Prostate gland (tissue), 2 donors: ENCODE measurements around the gene FGGY.

ENCODE experiments used
- CTCF ChIP-seq, 4 experiments: fragments of 200-600 bp in 2 of 4; fragments of 450-650 bp in 2 of 4; sonication (generic) in 2 of 4; IDR thresholded peaks; 1 replicate in 3 of 4; 2 replicates in 1 of 4; pipeline ENCODE4 v1.5.1; 2016 to 2019; ENCODE audit warnings: antibody characterized with exemption in 4 of 4, mild to moderate bottlenecking in 2 of 4, moderate library complexity in 2 of 4
- POLR2A ChIP-seq: fragments of 450-650 bp; IDR thresholded peaks from one replicate; pipeline ENCODE4 v1.6.1; 2016; ENCODE audit warnings: antibody characterized with exemption, mild to moderate bottlenecking

GRCh38 chr1:59399642-59400041, 102.7 kb downstream of the FGGY start:
- TF ChIP-seq POLR2A (no peak), CTCF (IDR thresholded peaks at IDR 0.05) (no peak)
